ENCODE data around the gene DDX46. TPM values are rescaled to one million over a fixed set of nuclear protein-coding genes. Genes with fewer than 3 reads are reported as not detected.

The DDX46 gene
- total and polyA plus RNA-seq, 2 of the 8 experiments (the other 6 are each of a cell fraction or from before 2014, with no cell fraction given) = 22.6 to 110 TPM

GRCh38 chr5:134819407-134819963 is 60.9 kb downstream of the DDX46 start:
- Histone ChIP-seq H3K9ac (replicated peaks in 1 of 4; ENCODE audit: extremely low read depth in 1 of 4, low read depth in 3 of 4, low read length in 3 of 4) (no peak overlapping the region), H2AFZ (ENCODE audit: low read length) (no peak overlapping the region), H2BK12ac (ENCODE audit: low read depth, low read length) (no peak overlapping the region), H3K27me3 (replicated peaks in 1 of 4; ENCODE audit: control insufficient read depth in 3 of 4, extremely low read depth in 1 of 4, insufficient read depth in 3 of 4, low read length in 3 of 4) (no peaks in the 10 kb centered on the region), H4K91ac (replicated peaks; ENCODE audit: insufficient read length, low read length) (no peak overlapping the region), H2BK120ac (replicated peaks; ENCODE audit: low read depth, low read length) (no peak overlapping the region), H3K4me2 (ENCODE audit: insufficient read depth in 1 of 2, low read depth in 2 of 2, low read length in 2 of 2) (no peak overlapping the region), H4K20me1 (replicated peaks in 1 of 2; ENCODE audit: control insufficient read depth in 1 of 2, insufficient read depth in 2 of 2, low read length in 2 of 2) (no peaks in the 10 kb centered on the region), H3K36me3 (ENCODE audit: control insufficient read depth in 2 of 4, insufficient read depth in 4 of 4, low read length in 3 of 4) (peaks cover 11 to 76% (median 49%) of the 10 kb centered on the region in 4 experiments), H3K79me2 (ENCODE audit: control insufficient read depth in 1 of 2, insufficient read depth in 2 of 2, low read length in 2 of 2) (no peaks in the 10 kb centered on the region), H3K23ac (ENCODE audit: insufficient read length) (no peak overlapping the region), H2BK15ac (ENCODE audit: low read length) (no peak overlapping the region), H2AK5ac (ENCODE audit: low read depth, low read length) (no peak overlapping the region), H3K9me3 (ENCODE audit: insufficient read depth in 2 of 2, low read depth in 1 of 2, low read length in 1 of 2) (no peaks in the 10 kb centered on the region), H3K4me1 (replicated peaks in 1 of 4; ENCODE audit: control insufficient read depth in 3 of 4, insufficient read depth in 4 of 4, low read length in 3 of 4) (no peaks in the 10 kb centered on the region), H3K23me2 (ENCODE audit: low read depth, low read length) (no peaks in the 10 kb centered on the region), H3K4me3 (ENCODE audit: extremely low read depth in 1 of 4, insufficient read depth in 2 of 4, low read depth in 3 of 4, low read length in 4 of 4) (no peak overlapping the region), H2BK5ac (ENCODE audit: low read depth, low read length) (no peak overlapping the region), H3K79me1 (ENCODE audit: low read depth, low read length) (no peaks in the 10 kb centered on the region), H3K18ac (ENCODE audit: extremely low read depth, low read length) (no peak overlapping the region), H2BK20ac (ENCODE audit: low read length) (no peak overlapping the region), H3K27ac (ENCODE audit: low read depth, low read length) (no peak overlapping the region), H3K14ac (ENCODE audit: insufficient read length) (no peak overlapping the region), H4K8ac (ENCODE audit: extremely low read depth, insufficient read depth, low read length) (no peak overlapping the region), H3K4ac (replicated peaks; ENCODE audit: insufficient read length, low read depth, low read length) (no peak overlapping the region), H3K56ac (replicated peaks; ENCODE audit: insufficient read length, low read depth, low read length) (no peak overlapping the region), H4K5ac (ENCODE audit: insufficient read length, low read depth, low read length) (no peak overlapping the region)
- no peak for FAIRE-seq
- CTCF ChIA-PET (ENCODE audit: partially characterized antibody) = interaction anchor here (0.9 kb wide), 2 partner anchors 18 to 85 kb away, joined by 3 to 4 read pairs; no protein-coding TSS in a partner anchor
- 92% methylated on average over 4 of the region's 4 CpGs; no CpG with 5 or more reads in 1 of the 2 experiments for WGBS, 2 experiments (ENCODE audit: extremely low coverage in 1 of 2, insufficient coverage in 1 of 2, insufficient read length in 1 of 2, insufficient replicate concordance in 2 of 2, low coverage in 1 of 2, low lambda C conversion rate in 2 of 2, missing lambda C conversion rate in 1 of 2)
- DNase-seq (ENCODE audit: low read depth in 1 of 2, low spot score in 2 of 2) = no peak
- TF ChIP-seq EZH2 (IDR thresholded peaks at IDR 0.05; ENCODE audit: low read depth, low read length, severe bottlenecking) = no peak
- POLR2A ChIA-PET (ENCODE audit: partially characterized antibody) = no interaction called here
